ENCODE data around the gene GFOD2. TPM values are rescaled to one million over a fixed set of nuclear protein-coding genes. Genes with fewer than 3 reads are reported as not detected.

GFOD2 gene
- total and polyA plus RNA-seq, 2 of the 8 experiments (the other 6 are each of a cell fraction or from before 2014, with no cell fraction given) = 21.4 to 33.2 TPM

- H3K27me3 ChIP-seq (replicated peaks in 1 of 4; ENCODE audit: control insufficient read depth in 3 of 4, extremely low read depth in 1 of 4, insufficient read depth in 3 of 4, low read length in 3 of 4) = no peaks in the 10 kb centered on the region
- ChIA-PET POLR2A (ENCODE audit: partially characterized antibody) (no interaction called here), CTCF (ENCODE audit: partially characterized antibody) (interaction anchor here (0.6 to 5.5 kb wide), 4 partner anchors 9 to 182 kb away, joined by 3 to 46 read pairs (median 3); partner anchors contain the start of genes C16orf86 and ENKD1)
These were observed 43.1 kb downstream of the GFOD2 start for GRCh38 chr16:67675999-67676398.

More at GRCh38 chr16:67675999-67676398, 43.1 kb downstream of the GFOD2 start:
- H3K9me3 ChIP-seq (ENCODE audit: insufficient read depth in 2 of 2, low read depth in 1 of 2, low read length in 1 of 2) = no peaks in the 10 kb centered on the region
- peaks cover 0 to 3% (median 0%) of the 10 kb centered on the region in 4 experiments; a peak in 1 of 7 replicates for H3K4me1 ChIP-seq (replicated peaks in 1 of 4; ENCODE audit: control insufficient read depth in 3 of 4, insufficient read depth in 4 of 4, low read length in 3 of 4)
- TF ChIP-seq E2F6 (IDR thresholded peaks at IDR 0.05) = no peak
- H2BK12ac ChIP-seq (ENCODE audit: low read depth, low read length) = no peak overlapping the region
- H2BK20ac ChIP-seq (ENCODE audit: low read length) = no peak overlapping the region
- 91% methylated on average over 7 of the region's 7 CpGs; no CpG with 5 or more reads in 1 of the 2 experiments for WGBS, 2 experiments (ENCODE audit: extremely low coverage in 1 of 2, insufficient coverage in 1 of 2, insufficient read length in 1 of 2, insufficient replicate concordance in 2 of 2, low coverage in 1 of 2, low lambda C conversion rate in 2 of 2, missing lambda C conversion rate in 1 of 2)
- H3K4me3 ChIP-seq (ENCODE audit: extremely low read depth in 1 of 4, insufficient read depth in 2 of 4, low read depth in 3 of 4, low read length in 4 of 4) = no peak overlapping the region
- DNase-seq (ENCODE audit: low read depth in 1 of 2, low spot score in 2 of 2) = no peak
- no peak overlapping the region for H2BK5ac ChIP-seq (ENCODE audit: low read depth, low read length)
- no peak overlapping the region for H2AK5ac ChIP-seq (ENCODE audit: low read depth, low read length)
- FAIRE-seq = no peak
- no peak overlapping the region for H4K5ac ChIP-seq (ENCODE audit: insufficient read length, low read depth, low read length)
- H3K23me2 ChIP-seq (ENCODE audit: low read depth, low read length) = no peaks in the 10 kb centered on the region
- H3K79me1 ChIP-seq (ENCODE audit: low read depth, low read length) = no peaks in the 10 kb centered on the region; the same call in none of the 2 replicates
- no peak overlapping the region for H4K8ac ChIP-seq (ENCODE audit: extremely low read depth, insufficient read depth, low read length)
- H2AFZ ChIP-seq (ENCODE audit: low read length) = no peak overlapping the region
- H3K79me2 ChIP-seq (ENCODE audit: control insufficient read depth in 1 of 2, insufficient read depth in 2 of 2, low read length in 2 of 2) = no peaks in the 10 kb centered on the region
- H4K91ac ChIP-seq (replicated peaks; ENCODE audit: insufficient read length, low read length) = no peak overlapping the region
- no peak overlapping the region for H3K56ac ChIP-seq (replicated peaks; ENCODE audit: insufficient read length, low read depth, low read length)
- no peak overlapping the region for H2BK15ac ChIP-seq (ENCODE audit: low read length)
- H3K9ac ChIP-seq (replicated peaks in 1 of 4; ENCODE audit: extremely low read depth in 1 of 4, low read depth in 3 of 4, low read length in 3 of 4) = no peak overlapping the region
- peaks cover 0 to 3% (median 0%) of the 10 kb centered on the region in 4 experiments; a peak in 1 of 8 replicates for H3K36me3 ChIP-seq (ENCODE audit: control insufficient read depth in 2 of 4, insufficient read depth in 4 of 4, low read length in 3 of 4)
- H3K27ac ChIP-seq (ENCODE audit: low read depth, low read length) = no peak overlapping the region
- H2BK120ac ChIP-seq (replicated peaks; ENCODE audit: low read depth, low read length) = no peak overlapping the region
- no peak overlapping the region for H3K14ac ChIP-seq (ENCODE audit: insufficient read length)
- peaks cover 0 to 8% of the 10 kb centered on the region in 2 experiments for H4K20me1 ChIP-seq (replicated peaks in 1 of 2; ENCODE audit: control insufficient read depth in 1 of 2, insufficient read depth in 2 of 2, low read length in 2 of 2)
- no peak overlapping the region for H3K4ac ChIP-seq (replicated peaks; ENCODE audit: insufficient read length, low read depth, low read length)
- H3K18ac ChIP-seq (ENCODE audit: extremely low read depth, low read length) = no peak overlapping the region
- H3K23ac ChIP-seq (ENCODE audit: insufficient read length) = no peak overlapping the region
- H3K4me2 ChIP-seq (ENCODE audit: insufficient read depth in 1 of 2, low read depth in 2 of 2, low read length in 2 of 2) = no peak overlapping the region

Data from H1 (cell line).